ENCODE measurements around the gene ERBB4.

DNA sequence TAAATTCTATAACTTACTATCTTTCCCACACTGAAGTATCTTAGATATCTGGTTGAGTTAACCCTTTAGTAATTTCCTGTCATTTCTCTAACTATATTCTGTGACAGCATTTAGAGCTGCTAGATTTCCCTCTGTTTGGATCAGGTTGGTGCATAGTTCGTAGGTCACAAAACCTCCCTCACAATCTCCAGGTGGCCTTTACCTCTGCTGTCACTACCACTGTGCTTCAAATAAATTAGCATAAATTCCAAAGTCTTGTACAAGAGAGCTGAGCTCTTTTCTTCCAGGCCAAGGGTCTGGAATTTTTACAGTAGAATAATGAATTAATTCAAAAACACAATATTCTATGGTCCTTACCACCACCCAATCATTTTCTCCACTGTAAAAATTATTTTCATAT is 739.7 kb downstream of the ERBB4 start:
- TF ChIP-seq, protein P1, sequence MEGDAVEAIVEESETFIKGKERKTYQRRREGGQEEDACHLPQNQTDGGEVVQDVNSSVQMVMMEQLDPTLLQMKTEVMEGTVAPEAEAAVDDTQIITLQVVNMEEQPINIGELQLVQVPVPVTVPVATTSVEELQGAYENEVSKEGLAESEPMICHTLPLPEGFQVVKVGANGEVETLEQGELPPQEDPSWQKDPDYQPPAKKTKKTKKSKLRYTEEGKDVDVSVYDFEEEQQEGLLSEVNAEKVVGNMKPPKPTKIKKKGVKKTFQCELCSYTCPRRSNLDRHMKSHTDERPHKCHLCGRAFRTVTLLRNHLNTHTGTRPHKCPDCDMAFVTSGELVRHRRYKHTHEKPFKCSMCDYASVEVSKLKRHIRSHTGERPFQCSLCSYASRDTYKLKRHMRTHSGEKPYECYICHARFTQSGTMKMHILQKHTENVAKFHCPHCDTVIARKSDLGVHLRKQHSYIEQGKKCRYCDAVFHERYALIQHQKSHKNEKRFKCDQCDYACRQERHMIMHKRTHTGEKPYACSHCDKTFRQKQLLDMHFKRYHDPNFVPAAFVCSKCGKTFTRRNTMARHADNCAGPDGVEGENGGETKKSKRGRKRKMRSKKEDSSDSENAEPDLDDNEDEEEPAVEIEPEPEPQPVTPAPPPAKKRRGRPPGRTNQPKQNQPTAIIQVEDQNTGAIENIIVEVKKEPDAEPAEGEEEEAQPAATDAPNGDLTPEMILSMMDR (IDR thresholded peaks at IDR 0.05; ENCODE audit: low read length) = no peak
- no peak for TF ChIP-seq EZH2 (optimal IDR thresholded peaks at IDR 0.05; ENCODE audit: low read depth, low read length)

All from MM.1S (cell line).